A549 (cell line): ENCODE data around the gene ITPKB.

Experiments used
- CEBPB ChIP-seq, 2 experiments: fragments of >200 bp in 1 of 2; sonication (Bioruptor Twin) in 1 of 2; formaldehyde crosslinking in 1 of 2; IDR thresholded peaks; 2 replicates each; pipeline ENCODE4 v1.6.1; 2012 to 2016
- EP300 ChIP-seq, 2 experiments: fragments of >200 bp; sonication (Bioruptor Twin); formaldehyde crosslinking; IDR thresholded peaks; 2 replicates in 1 of 2; 3 replicates in 1 of 2; pipeline ENCODE4 v1.6.1; 2016 to 2017
- HEYL ChIP-seq: fragments of 250-450 bp; sonication (Bioruptor Pico); IDR thresholded peaks from 2 replicates; pipeline ENCODE4 v1.8.0; 2021; ENCODE audit warnings: mild to moderate bottlenecking, moderate library complexity
- MAFK ChIP-seq: fragments of 450-650 bp; IDR thresholded peaks from 2 replicates; pipeline ENCODE4 v1.6.1; 2014; ENCODE audit not compliant: partially characterized antibody
- POLR2A ChIP-seq: IDR thresholded peaks from 2 replicates; pipeline ENCODE4 v1.6.1; 2012; ENCODE audit warnings: mild to moderate bottlenecking, low read length
- RAD21 ChIP-seq, 2 experiments: fragments of >200 bp in 1 of 2; sonication (Bioruptor Twin) in 1 of 2; formaldehyde crosslinking in 1 of 2; IDR thresholded peaks in 1 of 2; conservative IDR thresholded peaks in 1 of 2; 2 replicates in 1 of 2; 3 replicates in 1 of 2; pipeline ENCODE4 v1.6.1; 2012 to 2018; ENCODE audit warnings: inconsistent platforms in 1 of 2
- TF ChIP-seq, protein P1 (sequence below): fragments of >200 bp; sonication (Bioruptor Twin); formaldehyde crosslinking; IDR thresholded peaks from 3 replicates; pipeline ENCODE4 v1.5.1; 2016
- TF ChIP-seq, protein P2 (sequence below): IDR thresholded peaks from 2 replicates; pipeline ENCODE4 v1.6.1; 2012; ENCODE audit warnings: low read depth, borderline replicate concordance
- TF ChIP-seq, protein P3 (sequence below): fragments of 200-600 bp; sonication (generic); IDR thresholded peaks from 2 replicates; pipeline ENCODE4 v1.6.1; 2016; ENCODE audit warnings: antibody characterized with exemption, mild to moderate bottlenecking, moderate library complexity

DNA sequence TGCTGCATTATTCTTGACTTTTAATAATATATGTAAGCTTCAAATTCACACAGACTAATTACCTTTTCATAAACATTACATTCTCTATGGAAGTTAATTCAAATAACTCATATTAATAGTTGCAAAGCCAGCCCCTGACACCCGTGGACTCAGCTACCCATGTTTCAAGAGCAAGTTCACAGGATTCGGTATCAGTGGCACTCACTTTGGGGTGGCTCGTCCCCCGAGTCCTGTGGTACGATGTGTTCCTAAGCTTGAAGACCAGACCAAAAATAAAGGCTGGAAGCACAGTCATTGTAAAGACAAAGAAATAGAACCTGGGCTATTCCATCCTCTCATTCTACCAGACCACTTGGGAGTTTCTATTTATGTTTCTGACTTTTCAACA, 70.9 kb downstream of the ITPKB start:
- TF ChIP-seq, protein P1, sequence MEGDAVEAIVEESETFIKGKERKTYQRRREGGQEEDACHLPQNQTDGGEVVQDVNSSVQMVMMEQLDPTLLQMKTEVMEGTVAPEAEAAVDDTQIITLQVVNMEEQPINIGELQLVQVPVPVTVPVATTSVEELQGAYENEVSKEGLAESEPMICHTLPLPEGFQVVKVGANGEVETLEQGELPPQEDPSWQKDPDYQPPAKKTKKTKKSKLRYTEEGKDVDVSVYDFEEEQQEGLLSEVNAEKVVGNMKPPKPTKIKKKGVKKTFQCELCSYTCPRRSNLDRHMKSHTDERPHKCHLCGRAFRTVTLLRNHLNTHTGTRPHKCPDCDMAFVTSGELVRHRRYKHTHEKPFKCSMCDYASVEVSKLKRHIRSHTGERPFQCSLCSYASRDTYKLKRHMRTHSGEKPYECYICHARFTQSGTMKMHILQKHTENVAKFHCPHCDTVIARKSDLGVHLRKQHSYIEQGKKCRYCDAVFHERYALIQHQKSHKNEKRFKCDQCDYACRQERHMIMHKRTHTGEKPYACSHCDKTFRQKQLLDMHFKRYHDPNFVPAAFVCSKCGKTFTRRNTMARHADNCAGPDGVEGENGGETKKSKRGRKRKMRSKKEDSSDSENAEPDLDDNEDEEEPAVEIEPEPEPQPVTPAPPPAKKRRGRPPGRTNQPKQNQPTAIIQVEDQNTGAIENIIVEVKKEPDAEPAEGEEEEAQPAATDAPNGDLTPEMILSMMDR, result no peak
- TF ChIP-seq RAD21 (conservative IDR thresholded peaks at IDR 0.05 in 1 of 2, IDR thresholded peaks at IDR 0.05 in 1 of 2) (no peak), CEBPB (IDR thresholded peaks at IDR 0.05) (no peak), POLR2A (no peak), HEYL (CRISPR knock-in tag) (no peak), MAFK (no peak), EP300 (IDR thresholded peaks at IDR 0.05) (no peak)
- TF ChIP-seq, protein P2, sequence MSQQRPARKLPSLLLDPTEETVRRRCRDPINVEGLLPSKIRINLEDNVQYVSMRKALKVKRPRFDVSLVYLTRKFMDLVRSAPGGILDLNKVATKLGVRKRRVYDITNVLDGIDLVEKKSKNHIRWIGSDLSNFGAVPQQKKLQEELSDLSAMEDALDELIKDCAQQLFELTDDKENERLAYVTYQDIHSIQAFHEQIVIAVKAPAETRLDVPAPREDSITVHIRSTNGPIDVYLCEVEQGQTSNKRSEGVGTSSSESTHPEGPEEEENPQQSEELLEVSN, result no peak
- TF ChIP-seq, protein P3, sequence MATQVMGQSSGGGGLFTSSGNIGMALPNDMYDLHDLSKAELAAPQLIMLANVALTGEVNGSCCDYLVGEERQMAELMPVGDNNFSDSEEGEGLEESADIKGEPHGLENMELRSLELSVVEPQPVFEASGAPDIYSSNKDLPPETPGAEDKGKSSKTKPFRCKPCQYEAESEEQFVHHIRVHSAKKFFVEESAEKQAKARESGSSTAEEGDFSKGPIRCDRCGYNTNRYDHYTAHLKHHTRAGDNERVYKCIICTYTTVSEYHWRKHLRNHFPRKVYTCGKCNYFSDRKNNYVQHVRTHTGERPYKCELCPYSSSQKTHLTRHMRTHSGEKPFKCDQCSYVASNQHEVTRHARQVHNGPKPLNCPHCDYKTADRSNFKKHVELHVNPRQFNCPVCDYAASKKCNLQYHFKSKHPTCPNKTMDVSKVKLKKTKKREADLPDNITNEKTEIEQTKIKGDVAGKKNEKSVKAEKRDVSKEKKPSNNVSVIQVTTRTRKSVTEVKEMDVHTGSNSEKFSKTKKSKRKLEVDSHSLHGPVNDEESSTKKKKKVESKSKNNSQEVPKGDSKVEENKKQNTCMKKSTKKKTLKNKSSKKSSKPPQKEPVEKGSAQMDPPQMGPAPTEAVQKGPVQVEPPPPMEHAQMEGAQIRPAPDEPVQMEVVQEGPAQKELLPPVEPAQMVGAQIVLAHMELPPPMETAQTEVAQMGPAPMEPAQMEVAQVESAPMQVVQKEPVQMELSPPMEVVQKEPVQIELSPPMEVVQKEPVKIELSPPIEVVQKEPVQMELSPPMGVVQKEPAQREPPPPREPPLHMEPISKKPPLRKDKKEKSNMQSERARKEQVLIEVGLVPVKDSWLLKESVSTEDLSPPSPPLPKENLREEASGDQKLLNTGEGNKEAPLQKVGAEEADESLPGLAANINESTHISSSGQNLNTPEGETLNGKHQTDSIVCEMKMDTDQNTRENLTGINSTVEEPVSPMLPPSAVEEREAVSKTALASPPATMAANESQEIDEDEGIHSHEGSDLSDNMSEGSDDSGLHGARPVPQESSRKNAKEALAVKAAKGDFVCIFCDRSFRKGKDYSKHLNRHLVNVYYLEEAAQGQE, result no peak
